GM12892 (cell line): ENCODE measurements around the gene IBA57.
"Not testable (repeated sequence)": the region's sequence is repeated elsewhere in the genome, so short reads cannot be mapped to it uniquely, and the experiment has no call there.

Experiments
- DNase-seq: peaks from one replicate; pipeline ENCODE4 v3.0.0; 2011; ENCODE audit not compliant: insufficient read length
- FAIRE-seq: peaks from 2 replicates; lab custom pipeline; 2011; peaks lifted over from hg19 to GRCh38; lab: Jason Lieb, UNC
- POLR2A ChIP-seq: IDR thresholded peaks from 2 replicates; pipeline ENCODE4 v1.6.1; 2011; ENCODE audit warnings: low read depth, low read length, control low read depth
- POLR2AphosphoS5 ChIP-seq: IDR thresholded peaks from 2 replicates; pipeline ENCODE4 v1.6.1; 2011; ENCODE audit warnings: low read depth, low read length, control low read depth
- TAF1 ChIP-seq: IDR thresholded peaks from 2 replicates; pipeline ENCODE4 v1.6.1; 2011; ENCODE audit warnings: low read depth, mild to moderate bottlenecking, control low read depth, low read length, borderline replicate concordance

Gene IBA57

DNA sequence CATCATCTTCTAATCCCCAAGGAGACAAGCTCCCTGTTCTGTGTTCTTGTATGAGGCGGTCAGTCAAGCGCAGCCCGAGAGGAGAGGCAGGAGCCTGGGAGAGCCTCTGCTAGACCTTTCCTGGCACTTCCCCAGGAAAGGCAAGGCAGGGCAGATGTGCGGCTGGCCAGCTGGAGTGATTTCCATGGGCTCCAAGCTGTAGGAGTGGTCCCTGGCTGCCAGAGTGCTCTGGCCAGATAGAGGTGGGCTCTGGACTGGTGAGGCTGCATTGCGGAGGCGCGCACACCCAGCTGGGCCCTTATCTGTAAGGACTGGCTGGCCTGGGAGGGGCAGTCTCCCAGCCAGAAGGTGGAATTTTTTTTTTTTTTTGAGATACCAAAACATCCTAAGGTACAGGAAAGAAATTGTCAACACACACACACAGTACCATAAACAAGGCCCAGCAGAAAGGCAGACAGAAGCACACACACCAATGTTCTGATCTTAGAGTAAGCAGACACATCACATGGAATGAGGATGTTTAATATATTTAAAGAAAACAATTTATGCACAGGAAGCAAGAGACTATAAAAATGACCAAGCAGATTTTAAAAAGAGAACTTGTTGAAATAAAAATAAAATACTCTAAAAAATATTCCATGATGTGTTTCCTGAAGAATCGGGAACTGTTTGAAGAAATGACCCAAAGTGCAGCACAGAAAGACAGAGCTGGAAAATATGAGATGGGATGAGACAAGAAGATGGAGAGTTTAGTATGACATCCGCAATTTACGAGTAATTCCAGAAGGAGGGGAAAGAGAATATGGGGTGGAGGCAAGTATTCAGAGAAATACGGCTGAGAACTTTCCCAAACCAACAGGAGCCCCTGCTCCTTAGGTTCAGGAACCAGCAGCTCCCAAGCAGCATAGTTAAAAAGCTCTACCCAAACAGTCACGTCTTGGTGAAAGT is 13.4 kb downstream of the IBA57 start:
- no peak for TF ChIP-seq POLR2AphosphoS5
- no peak for TF ChIP-seq POLR2A
- TF ChIP-seq TAF1 = no peak
- FAIRE-seq (no peak), DNase-seq (no peak)

DNA sequence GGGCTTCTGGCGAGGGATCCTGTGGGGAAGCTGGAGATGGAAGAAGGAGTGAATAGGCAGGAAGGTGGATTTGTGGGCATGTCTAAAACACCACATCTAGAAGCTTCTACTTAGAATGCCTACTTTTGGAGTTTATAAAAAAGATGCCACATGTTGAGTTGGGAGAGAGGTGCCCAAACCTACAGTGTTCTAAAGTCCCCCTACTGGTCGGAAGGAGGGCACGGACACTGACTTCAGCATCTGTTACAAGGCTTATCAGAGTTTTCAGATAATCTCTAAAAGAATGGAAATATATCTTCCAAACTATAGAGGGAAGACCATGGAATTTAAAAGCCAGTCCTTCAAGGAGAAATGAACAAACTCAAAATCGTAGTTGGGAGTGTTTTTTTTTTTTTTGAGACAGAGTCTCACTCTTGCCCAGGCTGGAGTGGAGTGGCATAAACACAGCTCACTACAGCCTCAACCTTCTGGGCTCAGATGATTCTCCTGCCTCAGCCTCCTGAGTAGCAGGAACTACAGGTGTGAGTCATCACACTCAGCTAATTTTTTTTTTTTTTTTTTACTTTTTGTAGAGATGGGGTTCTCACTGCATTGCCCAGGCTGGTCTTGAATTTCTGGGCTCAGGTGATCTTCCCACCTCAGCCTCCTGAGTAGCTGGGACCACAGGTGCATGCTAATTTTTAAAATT is 14.8 kb downstream of the IBA57 start:
- DNase-seq (no peak), FAIRE-seq (no peak)
- TF ChIP-seq POLR2A (no peak), POLR2AphosphoS5 (no peak), TAF1 (no peak)

DNA sequence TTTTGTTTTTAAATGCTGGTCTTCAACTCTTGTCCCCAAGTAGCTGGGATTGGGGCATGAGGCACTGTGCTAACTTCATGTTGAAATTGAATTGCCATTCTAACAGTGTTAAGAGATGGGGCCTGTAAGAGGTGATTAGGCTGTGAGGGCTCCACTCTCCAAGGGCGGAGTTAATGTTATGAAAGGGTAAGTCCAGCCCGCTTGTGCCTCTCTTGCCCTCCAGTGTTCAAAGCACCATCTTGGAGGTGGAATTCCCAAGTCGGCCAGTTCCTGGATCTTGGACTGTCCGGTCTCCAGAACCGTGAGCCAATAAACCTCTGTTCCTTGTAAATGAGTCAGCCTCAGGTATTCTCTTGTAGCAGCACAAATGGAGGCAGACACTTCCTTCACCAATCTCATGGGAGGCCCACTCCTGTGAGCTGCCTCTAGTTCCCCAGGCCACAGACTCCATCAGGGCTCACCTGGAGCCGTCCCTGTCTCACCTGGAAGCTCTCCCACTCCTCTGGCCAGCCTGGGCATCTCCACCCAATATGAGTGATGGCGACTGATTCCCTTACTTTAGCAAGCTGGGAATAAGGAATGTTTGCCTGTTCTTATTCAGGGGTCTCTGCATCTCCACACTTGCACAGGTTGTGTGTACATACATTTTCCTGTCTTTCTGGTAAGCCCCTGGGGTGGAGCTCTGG is 15.5 kb downstream of the IBA57 start:
- no peak for TF ChIP-seq TAF1
- no peak for TF ChIP-seq POLR2A
- TF ChIP-seq POLR2AphosphoS5 = no peak
- DNase-seq (no peak), FAIRE-seq (no peak)

DNA sequence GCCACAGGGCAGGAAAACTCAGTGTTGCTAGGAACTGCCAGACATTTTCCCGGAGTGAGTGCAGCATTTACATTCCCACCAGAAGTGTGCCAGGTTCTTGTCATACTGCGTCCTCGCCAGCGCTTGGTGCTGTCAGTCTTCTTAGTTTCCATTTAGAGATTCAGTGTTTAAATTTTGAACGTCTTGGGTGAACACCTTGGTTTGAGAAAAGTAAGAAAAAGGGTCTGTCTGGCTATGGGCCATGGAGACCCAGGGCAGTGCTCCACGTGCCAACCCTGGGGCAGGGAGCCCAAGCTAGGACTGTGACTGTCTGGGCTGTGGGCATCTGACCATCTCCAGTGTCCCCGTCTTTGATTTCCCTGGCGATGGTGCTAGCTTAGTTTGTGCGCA is 16.0 kb downstream of the IBA57 start:
- no peak for FAIRE-seq
- TF ChIP-seq POLR2A (no peak), TAF1 (no peak), POLR2AphosphoS5 (no peak)
- DNase-seq = no peak

DNA sequence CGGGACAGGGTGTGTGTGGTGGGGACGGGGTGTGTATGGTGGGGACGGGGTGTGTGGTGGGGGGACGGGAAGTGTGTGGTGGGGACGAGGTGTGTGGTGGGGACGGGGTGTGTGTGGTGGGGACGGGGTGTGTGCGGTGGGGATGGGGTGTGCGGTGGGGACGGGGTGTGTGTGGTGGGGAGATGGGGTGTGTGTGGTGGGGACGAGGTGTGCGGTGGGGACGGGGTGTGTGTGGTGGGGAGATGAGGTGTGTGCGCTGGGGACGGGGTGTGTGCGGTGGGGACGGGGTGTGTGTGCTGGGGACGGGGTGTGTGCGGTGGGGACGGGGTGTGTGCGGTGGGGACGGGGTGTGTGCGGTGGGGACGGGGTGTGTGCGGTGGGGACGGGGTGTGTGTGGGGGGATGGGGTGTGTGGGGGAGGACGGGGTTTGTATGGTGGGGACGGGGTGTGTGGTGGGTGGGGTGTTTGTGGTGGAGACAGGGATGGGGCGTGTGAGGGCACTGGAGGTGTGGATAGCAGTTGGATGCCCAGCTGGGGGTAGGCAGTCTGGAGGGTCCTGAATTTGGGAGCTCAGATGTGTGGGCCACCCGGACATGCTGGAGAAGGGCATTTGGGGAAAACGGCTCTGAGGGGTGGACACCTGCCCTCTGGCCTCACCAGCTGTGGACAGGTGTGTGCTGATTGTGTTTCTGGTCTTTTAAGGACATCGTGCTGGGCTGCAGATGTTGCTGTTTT is 16.9 kb downstream of the IBA57 start:
- TF ChIP-seq TAF1 (no peak), POLR2AphosphoS5 (no peak), POLR2A (no peak)
- DNase-seq (no peak), FAIRE-seq (no peak)

DNA sequence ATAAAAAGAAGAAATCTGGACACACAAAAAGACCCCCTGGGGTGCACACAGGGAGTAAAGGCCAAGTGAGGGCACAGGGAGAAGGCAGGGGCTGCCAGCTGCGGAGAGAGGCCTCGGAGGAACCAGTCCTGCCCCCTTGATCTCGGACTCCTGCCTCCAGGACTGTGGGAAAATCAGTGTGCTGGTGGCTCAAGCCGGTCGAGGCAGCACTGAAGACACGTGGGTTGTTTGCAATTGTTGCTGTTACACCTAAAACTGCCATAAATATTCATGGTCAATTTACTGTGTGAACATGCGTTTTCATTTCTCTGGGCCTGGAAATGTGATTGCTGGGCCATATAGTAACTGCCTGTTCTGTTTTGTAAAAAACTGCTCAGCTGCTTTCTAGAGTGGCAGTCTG is 18.5 kb downstream of the IBA57 start:
- DNase-seq (no peak), FAIRE-seq (no peak)
- no peak for TF ChIP-seq POLR2A
- TF ChIP-seq TAF1 = no peak
- no peak for TF ChIP-seq POLR2AphosphoS5

DNA sequence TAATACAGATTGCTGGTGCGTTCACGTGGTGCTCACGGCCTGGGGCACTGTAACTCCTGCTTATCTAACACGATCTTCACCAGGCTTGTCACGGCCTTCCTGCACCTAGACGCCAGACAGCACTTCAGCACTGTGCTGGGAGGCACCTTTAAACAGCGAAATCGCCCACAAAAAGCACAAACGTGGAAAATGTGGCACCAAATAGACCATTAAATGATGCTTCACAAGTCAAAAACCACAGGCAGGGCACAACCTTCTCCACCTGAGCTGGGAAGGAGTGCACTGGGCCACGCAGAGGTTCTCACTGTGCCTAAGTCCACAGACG is 20.0 kb downstream of the IBA57 start:
- TF ChIP-seq POLR2AphosphoS5 (no peak), TAF1 (no peak), POLR2A (no peak)
- DNase-seq = no peak
- no peak for FAIRE-seq

DNA sequence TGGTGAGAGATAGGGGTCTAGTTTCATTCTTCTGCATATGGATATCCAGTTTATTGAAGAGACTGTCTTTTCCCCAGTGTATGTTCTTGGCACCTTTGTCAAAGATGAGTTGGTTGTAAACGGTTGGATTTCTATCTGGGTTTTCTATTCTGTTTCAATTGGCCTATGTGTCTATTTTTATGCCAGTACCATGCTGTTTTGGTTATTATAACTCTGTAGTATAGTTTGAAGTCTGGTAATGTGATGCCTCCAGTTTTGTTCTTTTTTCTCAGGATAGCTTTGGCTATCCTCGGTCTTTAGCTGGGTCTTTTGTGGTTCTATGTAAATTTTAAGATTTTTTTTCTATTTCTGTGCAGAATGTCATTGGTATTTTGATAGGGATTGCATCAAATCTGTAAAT is 22.6 kb downstream of the IBA57 start:
- not testable (repeated sequence) for DNase-seq, FAIRE-seq

DNA sequence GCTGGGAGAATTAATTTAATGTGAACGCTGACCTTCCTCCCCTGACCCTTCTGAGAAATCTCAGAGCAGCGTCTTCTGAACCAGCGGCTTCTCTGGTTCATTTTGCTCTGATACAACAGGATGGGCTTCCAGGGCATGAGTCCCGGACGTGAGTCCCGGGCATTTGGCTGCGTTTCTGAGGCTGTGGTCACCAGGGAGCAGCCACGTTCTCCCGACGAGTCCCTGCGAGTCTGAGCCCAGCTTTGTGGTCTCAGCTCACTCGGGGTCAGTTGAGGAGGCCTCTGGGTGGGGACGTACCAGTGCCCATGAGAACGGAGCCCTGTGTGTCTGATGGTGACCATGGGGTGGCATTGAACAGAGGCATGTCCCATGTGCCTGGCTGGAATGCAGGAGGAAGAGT is 24.6 kb downstream of the IBA57 start:
- FAIRE-seq = no peak
- DNase-seq = no peak
- TF ChIP-seq POLR2AphosphoS5 (no peak), TAF1 (no peak), POLR2A (no peak)

DNA sequence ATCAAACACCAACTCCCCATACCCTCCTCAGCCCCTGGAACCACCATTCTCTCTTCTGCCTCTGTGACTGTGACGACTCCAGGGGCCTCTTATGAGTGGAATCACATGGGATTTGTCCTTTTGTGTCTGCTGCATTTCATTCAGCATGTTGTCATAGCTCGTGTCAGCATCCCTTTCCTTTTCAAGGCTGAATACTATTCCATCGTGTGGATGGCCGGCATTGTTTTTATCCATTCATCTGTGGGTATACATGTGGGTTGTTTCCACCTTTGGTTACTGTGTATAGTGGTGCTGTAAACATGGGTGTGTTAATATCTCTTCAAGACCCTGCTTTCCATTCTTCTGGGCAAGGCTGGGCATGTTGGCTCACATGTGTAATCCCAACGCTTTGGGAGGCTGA is 25.2 kb downstream of the IBA57 start:
- no peak for FAIRE-seq
- DNase-seq = no peak
- no peak for TF ChIP-seq POLR2AphosphoS5
- TF ChIP-seq POLR2A = no peak
- TF ChIP-seq TAF1 = no peak

DNA sequence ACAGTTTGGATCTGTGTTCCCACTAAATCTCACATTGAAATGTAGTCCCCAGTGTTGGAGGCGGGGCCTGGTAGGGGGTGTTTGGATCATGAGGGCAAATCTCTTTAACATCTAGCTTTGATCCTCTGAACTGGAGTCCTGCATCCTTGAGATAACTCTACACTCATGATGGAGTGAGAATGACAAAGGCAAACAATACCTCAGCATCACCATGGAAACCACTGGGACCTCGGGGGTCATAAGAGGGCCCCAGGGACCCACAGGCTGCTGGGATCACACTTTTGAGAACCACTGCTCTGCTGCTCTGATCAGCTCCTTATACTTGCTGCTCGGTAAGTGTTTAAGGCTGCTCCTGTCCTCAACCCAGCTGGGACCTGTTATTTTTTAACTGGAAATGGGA is 28.8 kb downstream of the IBA57 start:
- TF ChIP-seq TAF1 = no peak
- TF ChIP-seq POLR2A = no peak
- FAIRE-seq (no peak), DNase-seq (no peak)
